Epithelial cell of esophagus (primary cell): ENCODE data around the gene C9orf72.

Experiments
- DNase-seq: peaks from one replicate; pipeline ENCODE4 v3.0.0; 2010; ENCODE audit warnings: low read depth
- H3K4me3 ChIP-seq: 2 replicates; pipeline ENCODE4 v1.5.1; 2011; ENCODE audit warnings: mild to moderate bottlenecking, low read length, control low read depth
- TF ChIP-seq, protein P1 (sequence below): IDR thresholded peaks from 2 replicates; pipeline ENCODE4 v1.5.1; 2011; ENCODE audit warnings: low read depth, mild to moderate bottlenecking, low read length, control low read depth, inconsistent platforms; ENCODE audit not compliant: insufficient read depth; ENCODE audit errors: missing control alignments

Gene C9orf72

DNA sequence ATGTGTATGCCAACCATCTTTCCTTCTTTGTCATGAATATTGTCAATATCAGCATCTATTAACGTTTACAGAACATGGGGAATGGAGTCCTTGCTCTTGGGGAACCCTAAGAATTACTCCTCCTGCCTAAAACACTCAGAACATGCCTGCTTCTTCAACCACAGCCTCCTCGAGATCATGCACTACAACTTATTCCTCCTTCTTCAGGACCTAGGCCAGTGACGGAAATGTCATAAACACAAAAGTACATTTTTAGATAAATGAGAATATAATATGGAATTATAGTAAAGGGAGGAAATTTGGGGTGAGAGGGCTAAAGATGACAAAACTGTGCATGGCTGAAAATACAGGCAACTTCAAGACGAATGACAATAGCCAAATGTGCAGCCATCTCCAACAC is 52.3 kb downstream of the C9orf72 start:
- TF ChIP-seq, protein P1, sequence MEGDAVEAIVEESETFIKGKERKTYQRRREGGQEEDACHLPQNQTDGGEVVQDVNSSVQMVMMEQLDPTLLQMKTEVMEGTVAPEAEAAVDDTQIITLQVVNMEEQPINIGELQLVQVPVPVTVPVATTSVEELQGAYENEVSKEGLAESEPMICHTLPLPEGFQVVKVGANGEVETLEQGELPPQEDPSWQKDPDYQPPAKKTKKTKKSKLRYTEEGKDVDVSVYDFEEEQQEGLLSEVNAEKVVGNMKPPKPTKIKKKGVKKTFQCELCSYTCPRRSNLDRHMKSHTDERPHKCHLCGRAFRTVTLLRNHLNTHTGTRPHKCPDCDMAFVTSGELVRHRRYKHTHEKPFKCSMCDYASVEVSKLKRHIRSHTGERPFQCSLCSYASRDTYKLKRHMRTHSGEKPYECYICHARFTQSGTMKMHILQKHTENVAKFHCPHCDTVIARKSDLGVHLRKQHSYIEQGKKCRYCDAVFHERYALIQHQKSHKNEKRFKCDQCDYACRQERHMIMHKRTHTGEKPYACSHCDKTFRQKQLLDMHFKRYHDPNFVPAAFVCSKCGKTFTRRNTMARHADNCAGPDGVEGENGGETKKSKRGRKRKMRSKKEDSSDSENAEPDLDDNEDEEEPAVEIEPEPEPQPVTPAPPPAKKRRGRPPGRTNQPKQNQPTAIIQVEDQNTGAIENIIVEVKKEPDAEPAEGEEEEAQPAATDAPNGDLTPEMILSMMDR = no peak
- no peak overlapping the region for H3K4me3 ChIP-seq
- DNase-seq = no peak

DNA sequence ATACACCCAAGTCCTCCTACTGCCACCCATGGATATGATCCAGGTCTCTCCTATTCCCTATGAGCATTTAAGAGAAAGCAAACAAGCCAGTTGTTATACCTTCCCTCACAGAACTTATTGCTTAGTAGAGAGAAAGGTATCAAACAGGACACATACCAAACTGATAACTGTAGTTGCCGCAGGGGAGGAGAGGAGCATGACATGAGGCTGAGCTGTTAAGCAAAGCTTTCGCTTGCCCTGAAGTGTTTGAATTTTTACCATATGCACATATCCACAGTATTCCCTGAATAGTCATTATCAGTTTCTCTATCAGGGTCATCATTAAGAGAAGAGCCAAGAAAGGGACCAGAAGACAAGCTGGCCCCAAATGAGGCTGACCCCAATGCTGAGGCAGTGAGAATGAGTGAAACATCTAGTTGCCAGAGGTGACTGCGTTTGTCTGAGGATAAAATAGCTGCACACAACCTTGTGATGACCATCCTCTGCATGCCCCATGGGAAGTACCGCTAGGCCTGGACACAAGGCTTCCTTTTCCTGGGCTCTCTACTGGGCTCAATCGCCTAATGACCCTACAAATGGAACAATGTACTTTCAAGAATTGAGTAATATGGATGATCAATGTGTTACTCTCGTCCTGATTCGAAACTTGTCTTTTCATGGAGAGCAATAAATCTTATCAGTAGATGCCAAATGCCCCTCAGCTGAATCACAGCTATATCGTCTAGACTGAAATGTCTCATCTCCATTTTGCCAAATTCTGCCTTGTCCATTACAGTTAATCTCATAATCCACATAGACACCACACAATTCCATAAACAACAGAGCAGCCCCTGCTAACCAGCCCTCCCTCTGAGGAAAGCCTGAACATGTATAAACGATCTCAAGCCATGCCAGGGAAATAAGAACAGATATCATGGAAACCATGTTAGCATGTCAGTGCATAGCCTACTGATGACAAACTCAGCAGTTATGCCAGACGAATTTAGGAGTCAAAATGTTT is 53.5 kb downstream of the C9orf72 start:
- no peak overlapping the region for H3K4me3 ChIP-seq
- DNase-seq = peak; percentile 97
- TF ChIP-seq, protein P1 = no peak

DNA sequence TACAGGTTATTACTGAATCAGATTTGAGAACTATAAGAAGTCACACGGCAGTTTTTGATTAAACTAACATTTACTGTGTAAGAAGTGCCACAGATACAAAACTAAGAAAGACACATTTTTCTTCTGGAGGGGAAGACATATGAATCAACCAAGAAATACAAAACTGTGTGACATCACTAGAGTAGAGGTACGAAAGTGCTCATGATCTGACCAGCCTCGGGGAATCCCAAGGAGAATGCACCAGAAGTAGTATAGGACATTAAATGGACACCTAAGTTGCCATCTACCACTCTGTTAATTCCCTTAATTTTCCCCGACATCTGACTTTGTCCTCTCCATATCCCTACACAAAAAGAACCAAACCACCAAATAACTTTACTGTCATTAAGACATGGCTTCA is 54.5 kb downstream of the C9orf72 start:
- DNase-seq = no peak
- H3K4me3 ChIP-seq = no peak overlapping the region
- TF ChIP-seq, protein P1 = no peak

DNA sequence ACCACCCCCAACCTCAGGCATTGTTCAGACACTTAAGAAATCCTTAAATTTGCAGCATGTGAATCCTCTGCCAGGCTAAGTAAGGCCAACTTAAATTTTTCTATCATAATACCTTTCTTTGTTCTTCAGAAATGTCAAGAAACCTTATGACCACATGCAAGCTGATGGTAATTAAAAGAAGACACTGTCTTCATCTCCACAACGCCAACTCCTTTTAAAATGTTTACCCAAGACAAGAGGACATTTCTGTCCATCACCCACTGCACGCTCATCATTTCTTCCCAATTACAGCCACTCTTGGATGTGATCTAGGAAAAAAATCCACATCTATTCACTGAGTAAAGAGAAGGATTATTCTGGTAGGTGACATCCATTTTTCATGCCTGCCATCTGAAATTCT is 55.3 kb downstream of the C9orf72 start:
- TF ChIP-seq, protein P1 = no peak
- no peak for DNase-seq
- H3K4me3 ChIP-seq = no peak overlapping the region

DNA sequence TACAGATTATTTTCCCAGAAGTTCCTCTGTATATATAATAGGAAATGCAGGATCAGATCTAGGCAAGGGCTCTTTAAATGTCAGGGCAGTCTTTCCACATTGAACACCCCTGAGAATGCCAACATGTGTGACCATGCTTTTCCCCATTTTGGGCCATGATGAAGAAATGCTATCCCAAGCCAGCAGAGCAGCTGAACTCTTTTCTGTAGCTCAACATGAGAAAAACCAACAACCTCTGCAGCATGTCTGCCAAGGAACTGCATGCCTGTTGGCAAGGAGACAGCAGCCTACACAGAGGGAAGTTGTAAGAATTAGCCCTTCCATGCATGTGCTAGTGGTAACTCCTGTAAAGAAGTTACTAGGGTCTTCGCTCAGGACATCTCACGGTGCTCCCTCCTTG is 58.7 kb downstream of the C9orf72 start:
- no peak for DNase-seq
- TF ChIP-seq, protein P1 = no peak
- no peak overlapping the region for H3K4me3 ChIP-seq

DNA sequence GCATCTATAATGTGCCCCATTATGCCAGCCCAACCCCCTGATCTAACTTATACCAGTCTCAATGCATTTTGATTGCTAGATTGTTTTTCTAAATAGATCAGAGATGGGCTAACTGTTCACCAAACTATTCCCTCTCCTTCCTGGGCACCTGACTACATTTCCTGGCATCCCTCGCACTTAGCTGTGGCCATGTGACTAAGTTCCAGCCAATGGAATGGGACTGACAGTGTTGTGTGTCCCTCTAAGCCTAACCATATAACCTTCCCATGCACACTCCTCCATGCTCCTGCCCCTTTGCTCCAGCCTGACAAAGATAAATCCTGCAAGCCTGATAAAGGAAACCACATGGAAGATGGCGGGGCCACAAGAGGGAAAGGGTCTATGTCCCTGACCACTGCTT is 61.5 kb downstream of the C9orf72 start:
- DNase-seq = no peak
- H3K4me3 ChIP-seq = no peak overlapping the region
- TF ChIP-seq, protein P1 = no peak

DNA sequence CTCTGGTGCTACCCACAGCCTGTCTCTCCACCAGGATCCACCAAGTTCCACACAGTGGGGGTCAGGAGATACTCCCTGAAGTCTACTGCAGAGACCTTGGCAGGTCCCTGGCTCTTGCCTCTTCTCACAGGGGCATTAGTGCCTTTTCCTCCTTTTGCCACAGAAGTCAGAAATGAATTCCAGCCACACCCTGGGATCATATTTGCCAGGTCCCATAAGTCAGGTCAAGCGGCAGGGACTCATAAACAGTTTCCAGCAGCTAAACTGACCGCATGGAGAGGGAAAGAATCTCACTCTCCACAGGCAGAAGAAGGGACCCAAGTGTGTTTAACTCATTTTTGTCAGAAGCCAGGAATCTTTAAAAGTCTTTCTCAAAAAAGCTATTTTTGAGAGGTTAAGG is 62.5 kb downstream of the C9orf72 start:
- DNase-seq = no peak
- no peak overlapping the region for H3K4me3 ChIP-seq
- TF ChIP-seq, protein P1 = no peak
